Sigmoid colon (tissue), 7 donors: ENCODE results near the gene PRICKLE4. TPM values are rescaled to one million over a fixed set of nuclear protein-coding genes. Genes with fewer than 3 reads are reported as not detected.

Source experiments
- DNase-seq: peaks from one replicate; pipeline ENCODE4 v3.0.0-alpha.2; 2019
- H3K27ac ChIP-seq, 4 donors: fragments of 200-600 bp; sonication (generic); one replicate each; pipeline ENCODE4 v1.5.1; 2016 to 2019; ENCODE audit warnings: mild to moderate bottlenecking in 1 of 4
- H3K27me3 ChIP-seq, 3 donors: fragments of 200-600 bp; sonication (generic); one replicate each; pipeline ENCODE4 v1.5.1; 2019; ENCODE audit warnings: mild to moderate bottlenecking in 1 of 3
- H3K36me3 ChIP-seq, 4 donors: fragments of 200-600 bp; sonication (generic); one replicate each; pipeline ENCODE4 v1.5.1; 2016 to 2019
- H3K4me1 ChIP-seq, 4 donors: fragments of 200-600 bp; sonication (generic); one replicate each; pipeline ENCODE4 v1.5.1; 2017 to 2019
- H3K4me3 ChIP-seq, 4 donors: fragments of 200-600 bp; sonication (generic); one replicate each; pipeline ENCODE4 v1.5.1; 2017 to 2019; ENCODE audit warnings: mild to moderate bottlenecking in 2 of 4, moderate library complexity in 1 of 4
- H3K9me3 ChIP-seq, 4 donors: fragments of 200-600 bp in 3 of 4; sonication (generic) in 3 of 4; one replicate each; pipeline versions ENCODE4 v1.5.1 to v1.6.1; 2013 to 2019
- EP300 ChIP-seq, 4 donors: sonication (generic); formaldehyde crosslinking; IDR thresholded peaks; one replicate each; pipeline ENCODE4 v1.6.1; 2017; ENCODE audit warnings: antibody characterized with exemption in 4 of 4
- POLR2A ChIP-seq, 2 donors: fragments of 450-650 bp; IDR thresholded peaks; one replicate each; pipeline ENCODE4 v1.6.1; 2016; ENCODE audit warnings: antibody characterized with exemption in 2 of 2, mild to moderate bottlenecking in 2 of 2, moderate library complexity in 2 of 2
- POLR2AphosphoS5 ChIP-seq, 4 donors: sonication (generic); formaldehyde crosslinking; IDR thresholded peaks; one replicate each; pipeline ENCODE4 v1.6.1; 2017; ENCODE audit warnings: antibody characterized with exemption in 4 of 4
- WGBS, 2 donors: extraction: QIAGEN DNeasy Blood & Tissue Kit; methylation state at CpG; one replicate each; pipeline ENCODE4 v1.1.7; 2013; 5-methylcytosine and 5-hydroxymethylcytosine counted together
- intact Hi-C: fragments of 100-400 bp; cut with DNase I; formaldehyde crosslinking; loops from one replicate; pipeline ENCODE4 v1.15.1; 2023
- polyA plus RNA-seq, 3 donors: library from polyadenylated mRNA; stranded (reverse); fragments of 200-250 nt; gene quantifications; one replicate each; pipeline ENCODE4 v1.2.3, GENCODE V29; 2013
- total RNA-seq, 4 donors: library from RNA; depleted of rRNA; stranded (reverse); fragments of >200 nt; gene quantifications; one replicate each; pipeline ENCODE4 v1.1.0, GENCODE V29; 2016
- TF ChIP-seq, protein P1 (sequence below), 4 experiments: fragments of 450-650 bp in 3 of 4; fragments of 200-600 bp in 1 of 4; IDR thresholded peaks; one replicate each; pipeline ENCODE4 v1.5.1; 2016 to 2019; ENCODE audit warnings: antibody characterized with exemption in 4 of 4, mild to moderate bottlenecking in 3 of 4, moderate library complexity in 2 of 4
- donor health status: healthy with polysubstance abuse.
- donor health status: Bipolar disorder and iron deficiency.
- donor health status: healthy.

The PRICKLE4 gene
- total and polyA plus RNA-seq, 7 donors = 1.5 to 13.8 (median 4.1) TPM; not detected in 2

DNA sequence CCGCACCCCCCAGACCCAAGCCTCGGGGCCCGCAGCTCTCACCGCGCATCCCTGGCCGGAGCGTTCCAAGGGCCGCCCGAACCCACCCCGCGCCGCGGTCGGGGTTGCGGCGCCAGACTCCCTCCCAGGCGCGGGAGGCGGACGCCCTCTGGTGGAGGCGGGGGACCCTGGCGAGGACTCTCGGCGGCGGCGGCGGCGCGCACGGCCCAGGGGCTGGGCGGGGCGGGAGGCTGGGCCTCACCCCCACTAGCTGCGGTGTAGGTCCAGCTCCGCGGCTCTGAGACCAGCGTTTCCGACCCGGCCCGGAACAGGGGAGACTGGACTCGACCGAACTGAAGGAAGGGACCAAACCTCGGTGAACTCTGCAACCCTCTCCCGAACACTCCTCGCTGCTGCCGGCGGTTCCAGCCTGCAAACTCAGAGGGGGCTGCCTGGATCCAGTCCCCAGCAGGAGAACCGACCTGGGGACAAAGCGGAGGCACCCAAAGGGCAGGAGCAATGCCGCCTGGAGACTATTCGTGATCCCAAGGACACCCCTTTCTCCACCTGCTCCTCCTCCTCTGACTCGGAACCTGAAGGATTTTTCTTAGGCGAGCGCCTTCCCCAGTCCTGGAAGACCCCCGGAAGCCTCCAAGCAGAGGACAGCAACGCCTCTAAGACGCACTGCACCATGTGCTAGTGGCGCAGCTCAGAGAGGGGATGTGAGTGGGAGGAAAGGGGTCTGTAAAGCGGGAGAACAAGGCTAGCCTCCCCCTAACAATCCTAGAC, 6.1 kb downstream of the PRICKLE4 start:
- Histone ChIP-seq H3K4me3 (peak overlapping the region; percentile 68 to 89 (median 83)), H3K27me3 (no peaks in the 10 kb centered on the region), H3K36me3 (peaks cover 0 to 29% (median 15%) of the 10 kb centered on the region in 4 donors), H3K4me1 (peaks cover 0 to 34% (median 26%) of the 10 kb centered on the region in 4 donors), H3K9me3 (no peaks in the 10 kb centered on the region), H3K27ac (peak overlapping the region; percentile 91 to 98 (median 96))
- intact Hi-C loops = loop anchor here (1.0 to 10.0 kb wide), 6 partner anchors 52 to 712 kb away; partner anchors contain the start of genes BYSL, MED20, NFYA and OARD1
- WGBS, 2 donors = 0 to 1% methylated on average over 58 of the region's 58 CpGs
- TF ChIP-seq EP300 (IDR thresholded peaks at IDR 0.05) (no peak), POLR2AphosphoS5 (IDR thresholded peaks at IDR 0.05) (peak; percentile 25 to 75 (median 56))
- TF ChIP-seq, protein P1, sequence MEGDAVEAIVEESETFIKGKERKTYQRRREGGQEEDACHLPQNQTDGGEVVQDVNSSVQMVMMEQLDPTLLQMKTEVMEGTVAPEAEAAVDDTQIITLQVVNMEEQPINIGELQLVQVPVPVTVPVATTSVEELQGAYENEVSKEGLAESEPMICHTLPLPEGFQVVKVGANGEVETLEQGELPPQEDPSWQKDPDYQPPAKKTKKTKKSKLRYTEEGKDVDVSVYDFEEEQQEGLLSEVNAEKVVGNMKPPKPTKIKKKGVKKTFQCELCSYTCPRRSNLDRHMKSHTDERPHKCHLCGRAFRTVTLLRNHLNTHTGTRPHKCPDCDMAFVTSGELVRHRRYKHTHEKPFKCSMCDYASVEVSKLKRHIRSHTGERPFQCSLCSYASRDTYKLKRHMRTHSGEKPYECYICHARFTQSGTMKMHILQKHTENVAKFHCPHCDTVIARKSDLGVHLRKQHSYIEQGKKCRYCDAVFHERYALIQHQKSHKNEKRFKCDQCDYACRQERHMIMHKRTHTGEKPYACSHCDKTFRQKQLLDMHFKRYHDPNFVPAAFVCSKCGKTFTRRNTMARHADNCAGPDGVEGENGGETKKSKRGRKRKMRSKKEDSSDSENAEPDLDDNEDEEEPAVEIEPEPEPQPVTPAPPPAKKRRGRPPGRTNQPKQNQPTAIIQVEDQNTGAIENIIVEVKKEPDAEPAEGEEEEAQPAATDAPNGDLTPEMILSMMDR (IDR thresholded peaks at IDR 0.05) = peak; percentile 15 to 82 (median 31)
- peak; percentile 94 for DNase-seq

DNA sequence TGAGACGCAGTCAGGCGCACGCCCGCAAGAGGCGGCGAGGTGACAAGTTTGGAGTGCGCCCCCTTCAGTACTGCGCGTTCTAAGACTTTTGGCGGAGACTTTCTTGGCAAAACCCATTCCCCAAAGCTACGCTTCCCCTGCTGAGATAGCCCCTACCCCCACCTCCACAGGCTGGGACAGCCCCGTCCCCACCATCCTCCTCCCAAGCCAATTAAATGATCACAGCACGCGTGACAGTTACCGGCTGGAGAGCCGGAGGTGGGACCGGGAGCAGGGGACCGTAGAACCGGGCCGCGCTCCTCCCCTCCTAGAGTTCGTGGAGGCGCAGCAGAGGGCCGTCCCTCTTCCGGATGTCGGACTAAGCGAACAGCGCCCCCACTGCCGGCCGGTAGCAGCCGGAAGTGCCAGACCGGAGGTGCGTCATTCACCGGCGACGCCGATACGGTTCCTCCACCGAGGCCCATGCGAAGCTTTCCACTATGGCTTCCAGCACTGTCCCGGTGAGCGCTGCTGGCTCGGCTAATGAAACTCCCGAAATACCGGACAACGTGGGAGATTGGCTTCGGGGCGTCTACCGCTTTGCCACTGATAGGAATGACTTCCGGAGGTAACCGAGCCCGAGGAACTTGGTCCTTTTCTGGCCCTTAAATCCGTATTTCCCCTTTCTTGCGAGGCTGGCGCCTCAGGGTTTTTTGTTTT, 6.8 kb downstream of the PRICKLE4 start, which contains the start of gene TOMM6:
Gene TOMM6 (plus strand): TSS at position 476 of the 699 bp plus-strand sequence. CDS start 4 bp downstream, at position 480.
- TF ChIP-seq EP300 (IDR thresholded peaks at IDR 0.05) = peak in 1 of 4 donors; percentile 45
- TF ChIP-seq, protein P1 (IDR thresholded peaks at IDR 0.05) = peak; percentile 86 to 98 (median 93)
- TF ChIP-seq POLR2A (IDR thresholded peaks at IDR 0.05) = peak; percentile 71 to 95
- peak; percentile 94 to 96 (median 94) for TF ChIP-seq POLR2AphosphoS5 (IDR thresholded peaks at IDR 0.05)
- intact Hi-C loops = loop anchor here (1.0 to 10.0 kb wide), 6 partner anchors 53 to 713 kb away; partner anchors contain the start of genes BYSL, MED20, NFYA and OARD1
- Histone ChIP-seq H3K4me3 (peak within 1 kb of the TSS; percentile 68 to 89 (median 83)), H3K27ac (peak within 1 kb of the TSS; percentile 91 to 98 (median 96)), H3K4me1 (peaks cover 0 to 32% (median 23%) of the 10 kb centered on the region in 4 donors), H3K27me3 (no peaks in the 10 kb centered on the region), H3K36me3 (peaks cover 0 to 36% (median 19%) of the 10 kb centered on the region in 4 donors), H3K9me3 (no peaks in the 10 kb centered on the region)
- peak; percentile 97 for DNase-seq
- 0 to 1% methylated on average over 55 of the region's 55 CpGs for WGBS, 2 donors

DNA sequence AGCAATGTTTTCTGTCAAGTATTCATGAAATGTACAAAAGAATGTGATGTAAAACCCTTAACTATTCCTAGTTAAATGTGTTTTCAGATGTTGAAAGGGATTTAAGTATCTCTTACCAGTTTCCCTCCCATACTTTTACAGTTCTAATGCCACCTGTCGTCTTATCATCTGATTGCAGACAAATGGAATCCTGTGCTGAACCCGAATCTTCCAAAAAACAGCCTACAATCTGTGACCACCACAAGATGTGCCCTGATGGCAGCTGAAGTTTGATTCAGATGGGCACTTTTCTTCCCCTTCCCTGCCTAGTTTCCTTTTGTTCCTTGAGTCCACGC, 8.8 kb downstream of the PRICKLE4 start:
- H3K36me3 ChIP-seq = peaks cover 0 to 48% (median 20%) of the 10 kb centered on the region in 4 donors
- WGBS, 2 donors = 77 to 95% methylated on average over 3 of the region's 3 CpGs

DNA sequence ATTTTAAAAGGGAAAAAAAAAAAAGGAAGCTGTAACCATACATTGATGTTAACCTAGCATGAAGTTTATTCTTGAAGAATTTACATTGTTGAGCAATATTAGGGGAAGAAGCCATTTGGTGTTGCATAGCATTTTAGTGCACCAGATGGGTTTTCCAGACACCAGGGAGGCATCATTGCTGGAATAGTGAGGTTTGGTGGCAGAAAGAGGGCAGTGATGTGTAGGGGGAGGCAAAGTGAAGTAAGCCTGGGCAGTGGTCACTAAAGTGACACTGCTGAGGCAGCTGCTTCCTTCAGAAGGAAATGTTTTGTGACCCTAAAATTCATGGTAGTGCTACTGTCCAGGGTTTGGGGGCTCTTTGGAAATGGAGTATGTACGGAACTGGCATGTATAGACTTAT, 9.5 kb downstream of the PRICKLE4 start:
- TF ChIP-seq POLR2A (IDR thresholded peaks at IDR 0.05) (no peak), EP300 (IDR thresholded peaks at IDR 0.05) (no peak), POLR2AphosphoS5 (IDR thresholded peaks at IDR 0.05) (no peak)
- TF ChIP-seq, protein P1 (IDR thresholded peaks at IDR 0.05) = no peak
- Histone ChIP-seq H3K36me3 (peaks cover 0 to 54% (median 20%) of the 10 kb centered on the region in 4 donors), H3K9me3 (no peaks in the 10 kb centered on the region), H3K4me1 (peaks cover 0 to 27% (median 21%) of the 10 kb centered on the region in 4 donors), H3K4me3 (no peak overlapping the region), H3K27me3 (no peaks in the 10 kb centered on the region), H3K27ac (no peak overlapping the region)
- intact Hi-C loops = no loop called here
- 95 to 99% methylated on average over 1 of the region's 1 CpG for WGBS, 2 donors
- no peak for DNase-seq

More for the DNA sequence above, 8.8 kb downstream of the PRICKLE4 start:
- H3K27ac ChIP-seq = no peak overlapping the region
- peaks cover 0 to 32% (median 23%) of the 10 kb centered on the region in 4 donors for H3K4me1 ChIP-seq
- H3K27me3 ChIP-seq = no peaks in the 10 kb centered on the region
- no peaks in the 10 kb centered on the region for H3K9me3 ChIP-seq
- DNase-seq = no peak
- no peak overlapping the region for H3K4me3 ChIP-seq
- intact Hi-C loops = loop anchor here (5.0 to 10.0 kb wide), 3 partner anchors 82 to 715 kb away; partner anchors contain the start of genes NFYA, OARD1 and USP49
- TF ChIP-seq POLR2AphosphoS5 (IDR thresholded peaks at IDR 0.05) (no peak), EP300 (IDR thresholded peaks at IDR 0.05) (no peak), POLR2A (IDR thresholded peaks at IDR 0.05) (no peak)
- TF ChIP-seq, protein P1 (IDR thresholded peaks at IDR 0.05) = no peak
